CD4-positive, CD25-positive, alpha-beta regulatory T cell (primary cell): ENCODE results near the gene FAM180A. TPM values are rescaled to one million over a fixed set of nuclear protein-coding genes. Genes with fewer than 3 reads are reported as not detected.

Source experiments
- ATAC-seq, 2 donors: fragments of 150-1000 bp; cut with Tn5 transposase; one replicate each; pipeline ENCODE4 v1.10.0; 2021; ENCODE audit warnings: low read depth in 2 of 2, moderate number of reproducible peaks in 2 of 2, moderate library complexity in 1 of 2
- DNase-seq, 3 donors: peaks; one replicate each; pipeline versions ENCODE4 v3.0.0 to v3.0.0-alpha.2; 2012 to 2022; ENCODE audit warnings: mixed read lengths in 1 of 3
- H3K27ac ChIP-seq: one replicate; pipeline ENCODE4 v1.7.0; 2013; ENCODE audit warnings: mild to moderate bottlenecking, low read length; ENCODE audit not compliant: insufficient read depth, poor library complexity, severe bottlenecking
- H3K27me3 ChIP-seq: one replicate; pipeline ENCODE4 v1.7.0; 2013; ENCODE audit warnings: low read length; ENCODE audit not compliant: control insufficient read depth, insufficient read depth
- H3K36me3 ChIP-seq: one replicate; pipeline ENCODE4 v1.7.0; 2013; ENCODE audit warnings: mild to moderate bottlenecking, low read length, moderate library complexity; ENCODE audit not compliant: control insufficient read depth, insufficient read depth
- H3K4me1 ChIP-seq: 2 replicates; pipeline ENCODE4 v1.7.0; 2013; ENCODE audit warnings: mild to moderate bottlenecking, low read length; ENCODE audit not compliant: insufficient read depth, control insufficient read depth, poor library complexity, severe bottlenecking
- H3K4me3 ChIP-seq: one replicate; pipeline ENCODE4 v1.7.0; 2013; ENCODE audit warnings: low read depth, mild to moderate bottlenecking, low read length, moderate library complexity
- H3K9me3 ChIP-seq, 2 experiments: 1 replicate in 1 of 2; 2 replicates in 1 of 2; pipeline ENCODE4 v1.7.0; 2013; ENCODE audit warnings: low read length in 2 of 2, mild to moderate bottlenecking in 1 of 2, moderate library complexity in 1 of 2; ENCODE audit not compliant: control insufficient read depth in 2 of 2
- H3K27ac Mint-ChIP-seq, 3 donors: one replicate each; pipeline ENCODE4 v1.8.0; 2020 to 2022; ENCODE audit warnings: mild to moderate bottlenecking in 3 of 3, mixed read lengths in 3 of 3, moderate library complexity in 2 of 3
- H3K27me3 Mint-ChIP-seq: one replicate; pipeline ENCODE4 v1.8.0; 2022; ENCODE audit warnings: mild to moderate bottlenecking, mixed read lengths
- H3K36me3 Mint-ChIP-seq: one replicate; pipeline ENCODE4 v1.8.0; 2020; ENCODE audit warnings: mixed read lengths
- H3K4me1 Mint-ChIP-seq, 4 donors: one replicate each; pipeline ENCODE4 v1.8.0; 2020 to 2022; ENCODE audit warnings: mixed read lengths in 4 of 4, mild to moderate bottlenecking in 1 of 4
- H3K4me3 Mint-ChIP-seq, 4 donors: one replicate each; pipeline ENCODE4 v1.8.0; 2020 to 2022; ENCODE audit warnings: mild to moderate bottlenecking in 4 of 4, mixed read lengths in 4 of 4, moderate library complexity in 3 of 4
- H3K9me3 Mint-ChIP-seq, 7 donors: one replicate each; pipeline ENCODE4 v1.8.0; 2020 to 2022; ENCODE audit warnings: mixed read lengths in 7 of 7, mild to moderate bottlenecking in 3 of 7, moderate library complexity in 2 of 7
- polyA plus RNA-seq, 4 donors: library from polyadenylated mRNA; unstranded; fragments of 300-500 nt; fragmentation: Illumina TruSeq; gene quantifications; one replicate each; pipeline ENCODE4 v1.2.3, GENCODE V29; 2021
- total RNA-seq: library from RNA; stranded (reverse); gene quantifications from one replicate; pipeline ENCODE4 v1.2.3, GENCODE V29; 2022

Gene FAM180A
- total and polyA plus RNA-seq, 5 donors from 2014 or later = not detected

DNA sequence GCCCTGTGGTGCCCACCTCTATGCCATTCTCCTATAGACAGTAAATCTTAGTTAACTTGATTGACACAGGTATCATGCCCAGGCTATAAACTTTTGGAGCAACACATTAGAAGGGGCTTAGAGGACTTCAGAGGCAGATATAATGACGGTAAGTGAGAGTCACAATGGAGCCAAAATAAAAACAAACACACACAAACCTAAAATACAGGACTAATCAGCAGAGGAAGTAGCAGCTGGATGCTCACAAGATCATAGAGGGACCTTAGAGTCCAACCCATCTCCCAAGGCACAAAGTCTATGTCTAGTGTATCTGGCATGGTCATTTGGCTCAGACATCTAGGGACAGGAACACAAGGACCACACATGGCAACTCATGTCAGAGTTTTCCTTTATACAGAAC is 32.9 kb downstream of the FAM180A start:
- Histone ChIP-seq H3K36me3 (no peaks in the 10 kb centered on the region), H3K27ac (no peak overlapping the region), H3K4me3 (no peak overlapping the region), H3K4me1 (no peaks in the 10 kb centered on the region), H3K27me3 (peaks cover 5% of the 10 kb centered on the region), H3K9me3 (no peaks in the 10 kb centered on the region)
- Mint-ChIP-seq H3K4me1 (no peaks in the 10 kb centered on the region), H3K36me3 (no peaks in the 10 kb centered on the region), H3K4me3 (no peak overlapping the region), H3K9me3 (no peaks in the 10 kb centered on the region), H3K27me3 (peaks cover 6% of the 10 kb centered on the region), H3K27ac (no peak overlapping the region)
- no peak for ATAC-seq
- DNase-seq = no peak

GRCh38 chr7:135715055-135715522 is 33.5 kb downstream of the FAM180A start:
- H3K4me3 Mint-ChIP-seq = no peak overlapping the region
- DNase-seq (no peak), ATAC-seq (no peak)
- H3K27me3 ChIP-seq = peaks cover 5% of the 10 kb centered on the region
- H3K27me3 Mint-ChIP-seq = peaks cover under 1% of the 10 kb centered on the region
- no peaks in the 10 kb centered on the region for H3K4me1 ChIP-seq
- no peaks in the 10 kb centered on the region for H3K9me3 Mint-ChIP-seq
- H3K36me3 ChIP-seq = no peaks in the 10 kb centered on the region
- H3K9me3 ChIP-seq = no peaks in the 10 kb centered on the region
- H3K27ac ChIP-seq = no peak overlapping the region
- no peaks in the 10 kb centered on the region for H3K36me3 Mint-ChIP-seq
- no peak overlapping the region for H3K27ac Mint-ChIP-seq
- H3K4me1 Mint-ChIP-seq = no peaks in the 10 kb centered on the region
- H3K4me3 ChIP-seq = no peak overlapping the region

GRCh38 chr7:135714534-135715009 is 34.0 kb downstream of the FAM180A start:
- no peak overlapping the region for H3K4me3 ChIP-seq
- no peaks in the 10 kb centered on the region for H3K9me3 ChIP-seq
- H3K27me3 ChIP-seq = peaks cover 3% of the 10 kb centered on the region
- no peak for ATAC-seq
- H3K4me3 Mint-ChIP-seq = no peak overlapping the region
- no peak for DNase-seq
- H3K36me3 ChIP-seq = no peaks in the 10 kb centered on the region
- H3K27ac Mint-ChIP-seq = no peak overlapping the region
- H3K4me1 Mint-ChIP-seq = no peaks in the 10 kb centered on the region
- H3K27ac ChIP-seq = no peak overlapping the region
- H3K36me3 Mint-ChIP-seq = no peaks in the 10 kb centered on the region
- H3K4me1 ChIP-seq = no peaks in the 10 kb centered on the region
- no peaks in the 10 kb centered on the region for H3K9me3 Mint-ChIP-seq
- no peaks in the 10 kb centered on the region for H3K27me3 Mint-ChIP-seq

DNA sequence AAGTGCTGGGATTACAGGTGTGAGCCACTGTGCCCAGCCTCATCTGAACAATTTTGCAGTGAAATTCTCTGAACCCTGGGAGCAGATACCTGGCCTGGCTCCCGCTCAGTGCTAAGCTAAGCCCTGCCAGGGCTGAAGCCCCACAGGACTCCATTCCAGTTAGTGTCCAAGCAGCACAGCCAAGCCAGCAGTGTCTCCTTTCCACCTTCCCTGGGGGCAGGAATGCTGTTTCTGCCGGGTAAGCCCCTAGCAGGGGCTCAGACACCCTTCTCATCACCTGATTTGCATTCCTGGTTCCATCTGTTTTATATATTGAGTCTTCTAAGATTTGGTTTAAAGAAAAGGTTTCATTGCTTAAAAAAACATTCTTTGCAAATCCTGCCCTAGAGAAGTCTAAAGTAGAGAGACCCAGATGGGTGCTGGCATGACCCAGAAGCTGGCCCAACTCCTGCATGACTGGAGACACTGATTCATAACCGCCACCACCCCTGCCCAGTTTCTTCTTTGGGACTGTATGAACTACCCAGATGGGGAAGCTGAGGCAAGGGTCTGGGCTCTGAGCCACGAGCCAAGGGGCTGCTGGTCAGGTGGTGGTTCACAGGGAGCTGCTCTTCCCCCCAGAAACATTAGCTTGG is 34.7 kb downstream of the FAM180A start:
- Histone ChIP-seq H3K36me3 (no peaks in the 10 kb centered on the region), H3K4me3 (no peak overlapping the region), H3K27ac (no peak overlapping the region), H3K9me3 (no peaks in the 10 kb centered on the region), H3K4me1 (no peaks in the 10 kb centered on the region), H3K27me3 (peaks cover 3% of the 10 kb centered on the region)
- Mint-ChIP-seq H3K27me3 (no peaks in the 10 kb centered on the region), H3K4me1 (no peaks in the 10 kb centered on the region), H3K27ac (no peak overlapping the region), H3K4me3 (no peak overlapping the region), H3K36me3 (no peaks in the 10 kb centered on the region), H3K9me3 (no peaks in the 10 kb centered on the region)
- no peak for DNase-seq
- ATAC-seq = no peak

DNA sequence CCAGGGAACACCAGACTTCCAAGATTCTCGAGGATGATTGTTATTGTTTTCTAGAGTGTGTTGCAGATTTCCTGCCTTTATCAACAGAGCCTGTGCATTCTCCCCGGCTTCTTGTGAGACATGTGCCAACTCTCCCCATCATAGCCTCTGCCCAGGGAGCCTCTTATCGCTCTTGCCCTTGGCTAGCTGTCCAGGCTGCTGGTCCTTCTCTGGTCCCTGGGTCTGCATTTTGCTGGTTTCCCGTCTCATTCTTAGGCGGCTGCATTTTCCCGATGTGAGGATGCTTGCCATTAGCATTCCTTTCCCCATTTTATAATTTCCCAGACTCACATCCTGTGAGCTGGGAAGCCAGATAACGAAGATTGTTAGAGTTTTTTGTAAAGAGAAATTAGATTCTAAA is 35.8 kb downstream of the FAM180A start:
- Histone ChIP-seq H3K36me3 (no peaks in the 10 kb centered on the region), H3K4me3 (no peak overlapping the region), H3K4me1 (no peaks in the 10 kb centered on the region), H3K27me3 (no peaks in the 10 kb centered on the region), H3K9me3 (no peaks in the 10 kb centered on the region), H3K27ac (no peak overlapping the region)
- no peaks in the 10 kb centered on the region for H3K36me3 Mint-ChIP-seq
- no peak overlapping the region for H3K27ac Mint-ChIP-seq
- no peak overlapping the region for H3K4me3 Mint-ChIP-seq
- no peaks in the 10 kb centered on the region for H3K27me3 Mint-ChIP-seq
- ATAC-seq (no peak), DNase-seq (no peak)
- H3K9me3 Mint-ChIP-seq = no peaks in the 10 kb centered on the region
- no peaks in the 10 kb centered on the region for H3K4me1 Mint-ChIP-seq

DNA sequence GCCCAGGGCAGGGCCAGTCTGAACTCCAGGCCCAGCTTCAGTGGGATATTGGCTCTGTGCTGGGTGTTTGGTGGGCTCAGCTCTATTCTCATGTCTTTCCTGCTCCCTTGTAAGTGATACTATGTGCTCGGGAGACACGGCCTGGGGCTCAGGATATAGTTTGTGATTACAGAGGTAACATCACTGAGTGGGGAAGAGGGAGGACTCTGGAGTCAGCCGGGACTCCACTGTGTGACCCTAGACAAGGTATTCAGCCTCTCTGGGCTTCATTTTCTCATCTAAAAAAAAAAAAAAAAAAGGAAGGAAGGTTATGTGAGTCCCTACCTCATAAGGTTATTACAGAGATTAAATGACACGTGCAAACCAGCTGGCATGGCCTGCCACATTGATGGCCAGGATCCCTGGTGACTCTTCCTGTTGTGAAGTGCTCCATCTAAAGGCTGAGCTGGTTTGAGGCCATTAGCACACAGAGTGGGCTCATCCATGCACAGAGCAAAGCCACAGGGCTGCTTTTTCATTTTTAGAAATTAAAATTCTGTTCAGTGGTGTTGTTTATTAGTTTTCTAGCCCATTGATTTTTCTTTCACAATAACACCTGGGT is 36.3 kb downstream of the FAM180A start:
- H3K4me3 ChIP-seq = no peak overlapping the region
- H3K9me3 ChIP-seq = no peaks in the 10 kb centered on the region
- no peak for DNase-seq
- H3K27me3 ChIP-seq = no peaks in the 10 kb centered on the region
- H3K4me1 ChIP-seq = no peaks in the 10 kb centered on the region
- H3K36me3 ChIP-seq = no peaks in the 10 kb centered on the region
- Mint-ChIP-seq H3K27ac (no peak overlapping the region), H3K9me3 (no peaks in the 10 kb centered on the region), H3K27me3 (no peaks in the 10 kb centered on the region), H3K36me3 (no peaks in the 10 kb centered on the region), H3K4me3 (no peak overlapping the region), H3K4me1 (no peaks in the 10 kb centered on the region)
- H3K27ac ChIP-seq = no peak overlapping the region
- ATAC-seq = no peak

DNA sequence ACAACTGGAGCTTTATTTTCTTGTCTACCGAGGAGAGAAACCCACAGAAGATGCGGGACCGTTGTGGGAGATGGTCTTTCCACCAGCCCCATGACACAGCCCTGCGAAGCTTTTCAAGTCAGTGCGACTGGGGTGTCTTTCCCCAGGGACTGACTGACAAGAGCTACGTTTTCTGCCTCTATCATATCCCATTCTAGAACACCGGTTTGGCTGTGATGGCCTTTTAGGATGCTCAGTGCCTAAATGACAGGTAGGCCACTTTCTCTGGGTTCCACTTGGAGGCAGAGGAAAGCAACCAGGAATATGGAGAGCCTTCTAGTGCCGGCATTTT is 37.5 kb downstream of the FAM180A start:
- H3K4me1 Mint-ChIP-seq = no peaks in the 10 kb centered on the region
- H3K27ac Mint-ChIP-seq = no peak overlapping the region
- no peaks in the 10 kb centered on the region for H3K4me1 ChIP-seq
- H3K27ac ChIP-seq = no peak overlapping the region
- H3K36me3 ChIP-seq = no peaks in the 10 kb centered on the region
- ATAC-seq (no peak), DNase-seq (no peak)
- H3K4me3 ChIP-seq = no peak overlapping the region
- H3K27me3 Mint-ChIP-seq = no peaks in the 10 kb centered on the region
- H3K36me3 Mint-ChIP-seq = no peaks in the 10 kb centered on the region
- H3K27me3 ChIP-seq = no peaks in the 10 kb centered on the region
- H3K9me3 Mint-ChIP-seq = no peaks in the 10 kb centered on the region
- H3K9me3 ChIP-seq = no peaks in the 10 kb centered on the region
- H3K4me3 Mint-ChIP-seq = no peak overlapping the region
